HepG2 (cell line): ENCODE measurements around the gene EI24. TPM values are rescaled to one million over a fixed set of nuclear protein-coding genes. Genes with fewer than 3 reads are reported as not detected.

Source experiments
- AKNA ChIP-seq: sonication (generic); formaldehyde crosslinking; IDR thresholded peaks from 2 replicates; pipeline ENCODE4 v1.4.0; 2020; ENCODE audit warnings: missing genetic modification reagents, borderline replicate concordance
- CHCHD3 ChIP-seq: sonication (generic); formaldehyde crosslinking; IDR thresholded peaks from 2 replicates; pipeline ENCODE4 v1.8.0; 2022; ENCODE audit warnings: mild to moderate bottlenecking, missing genetic modification reagents, moderate library complexity
- ELF3 ChIP-seq: IDR thresholded peaks from 2 replicates; pipeline ENCODE4 v1.6.1; 2016; ENCODE audit warnings: missing genetic modification reagents, missing compliant biosample characterization
- FOXA1 ChIP-seq, 2 experiments: fragments of 450-650 bp in 1 of 2; sonication (generic) in 1 of 2; formaldehyde crosslinking in 1 of 2; IDR thresholded peaks; 2 replicates each; pipeline versions ENCODE4 v1.4.0 to v1.6.1; 2016 to 2020; ENCODE audit warnings: missing genetic modification reagents in 1 of 2
- GTF3A ChIP-seq: sonication (generic); formaldehyde crosslinking; conservative IDR thresholded peaks from 2 replicates; pipeline ENCODE4 v1.4.0; 2020; ENCODE audit warnings: mild to moderate bottlenecking, missing genetic modification reagents
- HNRNPK ChIP-seq: fragments of 200-400 bp; formaldehyde crosslinking; IDR thresholded peaks from 2 replicates; pipeline ENCODE4 v1.6.1; 2018; ENCODE audit warnings: low read length, low read depth, moderate library complexity, mild to moderate bottlenecking; ENCODE audit not compliant: poor library complexity, severe bottlenecking
- SOX13 ChIP-seq, 3 experiments: fragments of 450-650 bp in 1 of 3; sonication (generic) in 1 of 3; formaldehyde crosslinking in 1 of 3; IDR thresholded peaks in 2 of 3; conservative IDR thresholded peaks in 1 of 3; 2 replicates each; pipeline versions ENCODE4 v1.5.0 to v1.6.1; 2016 to 2020; ENCODE audit warnings: antibody characterized with exemption in 1 of 3, mild to moderate bottlenecking in 1 of 3, missing compliant biosample characterization in 1 of 3, missing genetic modification reagents in 1 of 3, moderate library complexity in 1 of 3
- SP1 ChIP-seq, 2 experiments: fragments of 450-650 bp in 1 of 2; sonication (generic) in 1 of 2; formaldehyde crosslinking in 1 of 2; IDR thresholded peaks; 2 replicates each; pipeline versions ENCODE4 v1.4.0 to v1.6.1; 2016 to 2020; ENCODE audit warnings: missing genetic modification reagents in 1 of 2
- SP4 ChIP-seq: sonication (generic); formaldehyde crosslinking; IDR thresholded peaks from 2 replicates; pipeline ENCODE4 v1.8.1; 2023; ENCODE audit warnings: mild to moderate bottlenecking, missing genetic modification reagents
- SP5 ChIP-seq: IDR thresholded peaks from 2 replicates; pipeline ENCODE4 v1.6.1; 2016; ENCODE audit warnings: low read depth, borderline replicate concordance
- UBTF ChIP-seq: sonication (generic); formaldehyde crosslinking; IDR thresholded peaks from 2 replicates; pipeline ENCODE4 v1.4.0; 2020; ENCODE audit warnings: mild to moderate bottlenecking, missing genetic modification reagents
- ZNF224 ChIP-seq: sonication (generic); formaldehyde crosslinking; IDR thresholded peaks from 2 replicates; pipeline ENCODE4 v1.5.0; 2020; ENCODE audit warnings: mild to moderate bottlenecking, missing genetic modification reagents
- ZNF275 ChIP-seq: sonication (generic); formaldehyde crosslinking; IDR thresholded peaks from 2 replicates; pipeline ENCODE4 v1.8.0; 2022; ENCODE audit warnings: missing genetic modification reagents, mild to moderate bottlenecking, inconsistent platforms, borderline replicate concordance
- ZNF619 ChIP-seq: sonication (generic); formaldehyde crosslinking; IDR thresholded peaks from 2 replicates; pipeline ENCODE4 v1.4.0; 2020; ENCODE audit warnings: mild to moderate bottlenecking, missing genetic modification reagents
- polyA plus RNA-seq, 8 experiments: library from polyadenylated mRNA; depleted of rRNA in 3 of 8; stranded (reverse) in 7 of 8; unstranded in 1 of 8; fragments of >200 nt; fragmentation: Illumina TruSeq in 4 of 8; extraction: Trizol in 4 of 8; gene quantifications; 2 replicates each; pipeline versions ENCODE4 v1.2.1 to v1.2.3, GENCODE V29; 2011 to 2016; ENCODE audit warnings: low read depth in 4 of 8, missing spikeins in 1 of 8, mixed read lengths in 1 of 8; ENCODE audit not compliant: insufficient read depth in 1 of 8
- total RNA-seq, 5 experiments: library from RNA; depleted of rRNA; stranded (reverse); fragments of >200 nt; fragmentation: Illumina TruSeq; extraction: Trizol; gene quantifications; 2 replicates each; pipeline ENCODE4 v1.2.3, GENCODE V29; 2016; ENCODE audit warnings: low read depth in 1 of 5
- TF ChIP-seq, protein P1 (sequence below): sonication (generic); formaldehyde crosslinking; IDR thresholded peaks from 2 replicates; pipeline ENCODE4 v1.4.0; 2020; ENCODE audit warnings: missing genetic modification reagents
- TF ChIP-seq, protein P2 (sequence below): sonication (generic); formaldehyde crosslinking; IDR thresholded peaks from 2 replicates; pipeline ENCODE4 v1.8.0; 2022; ENCODE audit warnings: mild to moderate bottlenecking, missing genetic modification reagents

The EI24 gene
- total and polyA plus RNA-seq, 2 of the 13 experiments (the other 11 are each of a cell fraction or from before 2014, with no cell fraction given), result 84.7 to 126 TPM

DNA sequence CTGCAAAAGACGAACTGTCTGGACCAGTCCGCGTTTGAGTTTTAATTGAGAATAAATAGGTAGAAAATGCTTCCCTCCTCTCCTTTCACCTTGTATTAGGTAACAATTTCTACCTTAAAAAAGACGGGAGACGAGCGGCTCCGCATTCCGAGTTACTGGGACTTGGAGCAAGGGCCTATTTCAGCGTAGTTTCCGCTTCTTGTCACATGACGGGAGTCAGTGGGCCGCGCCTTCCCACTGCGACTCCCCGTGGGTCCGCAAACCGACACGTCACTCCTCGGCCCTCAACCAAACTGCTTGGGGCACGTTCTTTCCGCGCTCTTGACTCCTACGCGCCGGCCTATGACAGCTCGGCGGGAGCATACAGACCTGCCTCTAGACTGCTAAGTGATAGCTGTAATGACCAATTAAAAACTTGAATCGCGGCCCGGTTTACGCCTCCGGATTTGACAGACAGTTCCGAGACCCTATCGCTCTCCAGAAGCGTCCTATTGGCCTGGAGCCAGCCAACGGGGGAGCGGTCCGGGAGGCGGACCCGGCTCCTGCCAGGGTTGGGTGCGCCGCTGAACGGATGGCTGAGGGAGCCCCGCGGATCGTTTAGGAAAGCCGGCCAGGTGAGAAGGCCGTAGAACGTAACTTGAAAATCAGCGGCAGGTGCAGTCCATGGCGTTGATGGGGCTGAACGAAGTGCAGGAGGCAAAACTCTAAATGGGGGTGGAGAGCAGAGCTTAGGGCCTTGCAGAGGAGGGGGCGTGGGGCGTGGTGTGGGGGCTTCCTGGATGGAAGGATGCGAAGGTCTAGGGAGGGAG lies 23.2 kb downstream of the EI24 start, which contains the start of gene STT3A (continued):
- TF ChIP-seq ZNF619 (CRISPR knock-in tag), result no peak
- no peak for TF ChIP-seq ZNF275 (CRISPR knock-in tag)
- no peak for TF ChIP-seq SP1 (IDR thresholded peaks at IDR 0.05)
- TF ChIP-seq SP1 (CRISPR knock-in tag; IDR thresholded peaks at IDR 0.05), result peak; percentile 65
- TF ChIP-seq, protein P1, sequence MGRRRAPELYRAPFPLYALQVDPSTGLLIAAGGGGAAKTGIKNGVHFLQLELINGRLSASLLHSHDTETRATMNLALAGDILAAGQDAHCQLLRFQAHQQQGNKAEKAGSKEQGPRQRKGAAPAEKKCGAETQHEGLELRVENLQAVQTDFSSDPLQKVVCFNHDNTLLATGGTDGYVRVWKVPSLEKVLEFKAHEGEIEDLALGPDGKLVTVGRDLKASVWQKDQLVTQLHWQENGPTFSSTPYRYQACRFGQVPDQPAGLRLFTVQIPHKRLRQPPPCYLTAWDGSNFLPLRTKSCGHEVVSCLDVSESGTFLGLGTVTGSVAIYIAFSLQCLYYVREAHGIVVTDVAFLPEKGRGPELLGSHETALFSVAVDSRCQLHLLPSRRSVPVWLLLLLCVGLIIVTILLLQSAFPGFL (CRISPR knock-in tag), result no peak
- TF ChIP-seq GTF3A, result no peak
- TF ChIP-seq, protein P2, sequence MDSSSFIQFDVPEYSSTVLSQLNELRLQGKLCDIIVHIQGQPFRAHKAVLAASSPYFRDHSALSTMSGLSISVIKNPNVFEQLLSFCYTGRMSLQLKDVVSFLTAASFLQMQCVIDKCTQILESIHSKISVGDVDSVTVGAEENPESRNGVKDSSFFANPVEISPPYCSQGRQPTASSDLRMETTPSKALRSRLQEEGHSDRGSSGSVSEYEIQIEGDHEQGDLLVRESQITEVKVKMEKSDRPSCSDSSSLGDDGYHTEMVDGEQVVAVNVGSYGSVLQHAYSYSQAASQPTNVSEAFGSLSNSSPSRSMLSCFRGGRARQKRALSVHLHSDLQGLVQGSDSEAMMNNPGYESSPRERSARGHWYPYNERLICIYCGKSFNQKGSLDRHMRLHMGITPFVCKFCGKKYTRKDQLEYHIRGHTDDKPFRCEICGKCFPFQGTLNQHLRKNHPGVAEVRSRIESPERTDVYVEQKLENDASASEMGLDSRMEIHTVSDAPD (CRISPR knock-in tag), result no peak
- TF ChIP-seq SP5 (CRISPR knock-in tag), result no peak
- no peak for TF ChIP-seq HNRNPK
- TF ChIP-seq CHCHD3 (CRISPR knock-in tag), result 0 out of 2 replicates have a peak, but pooled peaks have one; percentile 11
- TF ChIP-seq SOX13 (IDR thresholded peaks at IDR 0.05), result peak; percentile 95
- peak in 1 of 2 experiments; percentile 19; a peak in 1 of 4 replicates for TF ChIP-seq SOX13 (CRISPR knock-in tag; conservative IDR thresholded peaks at IDR 0.05 in 1 of 2, IDR thresholded peaks at IDR 0.05 in 1 of 2)
- peak; percentile 57 for TF ChIP-seq ELF3 (CRISPR knock-in tag)
- TF ChIP-seq SP4 (CRISPR knock-in tag), result peak; percentile 75
- no peak for TF ChIP-seq FOXA1 (IDR thresholded peaks at IDR 0.05)
- no peak for TF ChIP-seq FOXA1 (CRISPR knock-in tag; IDR thresholded peaks at IDR 0.05)
- TF ChIP-seq UBTF (CRISPR knock-in tag), result peak; percentile 66
- peak; percentile 31; the same call in 1 of the 2 replicates for TF ChIP-seq ZNF224 (CRISPR knock-in tag)
- no peak for TF ChIP-seq AKNA (CRISPR knock-in tag)
